MCF 10A (cell line): ENCODE measurements around the gene REXO1. TPM values are rescaled to one million over a fixed set of nuclear protein-coding genes. Genes with fewer than 3 reads are reported as not detected.

Source experiments
- BruUV-seq: library from RNA; stranded (reverse); fragments of 400-500 nt; replicated peaks from 2 replicates; lab custom pipeline; 2021; lab: Mats Ljungman, UMichigan
- CTCF ChIA-PET: fragments of 300-600 bp; sonication (Branson Sonifier 250); formaldehyde crosslinking; extraction: SDS; loops from one replicate; lab custom pipeline; 2021; ENCODE audit warnings: antibody characterized with exemption, inconsistent platforms; lab: Yijun Ruan, JAX
- POLR2A ChIA-PET: fragments of 300-600, 350-650 bp; sonication (Branson Sonifier 250); formaldehyde crosslinking; extraction: SDS; loops from one replicate; lab custom pipeline; 2020; ENCODE audit warnings: antibody characterized with exemption, inconsistent platforms; lab: Yijun Ruan, JAX
- DNase-seq: peaks from one replicate; pipeline ENCODE4 v3.0.0-alpha.2; 2018; ENCODE audit not compliant: unreplicated experiment
- H3K27ac Mint-ChIP-seq: one replicate; pipeline ENCODE4 v1.8.0; 2022; ENCODE audit warnings: mild to moderate bottlenecking, low read depth, mixed read lengths; ENCODE audit not compliant: unreplicated experiment
- H3K27me3 Mint-ChIP-seq: one replicate; pipeline ENCODE4 v1.8.0; 2022; ENCODE audit warnings: mixed read lengths; ENCODE audit not compliant: insufficient read depth, unreplicated experiment
- H3K36me3 Mint-ChIP-seq: one replicate; pipeline ENCODE4 v1.8.0; 2022; ENCODE audit warnings: mild to moderate bottlenecking, moderate library complexity, mixed read lengths; ENCODE audit not compliant: insufficient read depth, unreplicated experiment
- H3K4me1 Mint-ChIP-seq: one replicate; pipeline ENCODE4 v1.8.0; 2022; ENCODE audit warnings: mixed read lengths; ENCODE audit not compliant: insufficient read depth, unreplicated experiment
- H3K4me3 Mint-ChIP-seq: one replicate; pipeline ENCODE4 v1.8.0; 2022; ENCODE audit warnings: mild to moderate bottlenecking, moderate library complexity, mixed read lengths; ENCODE audit not compliant: unreplicated experiment
- H3K9me3 Mint-ChIP-seq: one replicate; pipeline ENCODE4 v1.8.0; 2022; ENCODE audit warnings: mixed read lengths; ENCODE audit not compliant: unreplicated experiment
- CTCF ChIP-seq: fragments of 200-600 bp; IDR thresholded peaks from one replicate; pipeline ENCODE4 v1.8.0; 2022; ENCODE audit warnings: antibody characterized with exemption, mild to moderate bottlenecking; ENCODE audit not compliant: unreplicated experiment
- intact Hi-C: fragments of 100-400 bp; cut with micrococcal nuclease; formaldehyde crosslinking; loops from 2 replicates; pipeline ENCODE4 v1.14.1; 2022
- total RNA-seq: library from RNA; stranded (reverse); gene quantifications from 2 replicates; pipeline ENCODE4 v1.2.3, GENCODE V29; 2022

Gene REXO1
- total RNA-seq, 1 experiment from 2014 or later = 36.4 TPM

GRCh38 chr19:1837625-1838105 lies 10.6 kb downstream of the REXO1 start:
- H3K4me1 Mint-ChIP-seq = no peaks in the 10 kb centered on the region
- no peak overlapping the region for H3K27ac Mint-ChIP-seq
- POLR2A ChIA-PET = no interaction called here
- H3K27me3 Mint-ChIP-seq = no peaks in the 10 kb centered on the region
- BruUV-seq = no TSS peak
- peaks cover 25% of the 10 kb centered on the region for H3K36me3 Mint-ChIP-seq
- no peaks in the 10 kb centered on the region for H3K9me3 Mint-ChIP-seq
- peak; percentile 93 for TF ChIP-seq CTCF
- DNase-seq = peak; percentile 41
- H3K4me3 Mint-ChIP-seq = no peak overlapping the region
- CTCF ChIA-PET = interaction anchor here (0.5 to 7.3 kb wide), 22 partner anchors 9 to 1859 kb away, joined by 3 to 57 read pairs (median 4); partner anchors contain the start of gene REXO1
- intact Hi-C loops = no loop called here

GRCh38 chr19:1837222-1837565 lies 11.1 kb downstream of the REXO1 start:
- no peak overlapping the region for H3K27ac Mint-ChIP-seq
- no peaks in the 10 kb centered on the region for H3K9me3 Mint-ChIP-seq
- POLR2A ChIA-PET = no interaction called here
- no peak for DNase-seq
- BruUV-seq = no TSS peak
- H3K4me1 Mint-ChIP-seq = no peaks in the 10 kb centered on the region
- no peaks in the 10 kb centered on the region for H3K27me3 Mint-ChIP-seq
- no peak for TF ChIP-seq CTCF
- intact Hi-C loops = no loop called here
- CTCF ChIA-PET = interaction anchor here (0.6 to 7.3 kb wide), 14 partner anchors 9 to 265 kb away, joined by 3 to 57 read pairs (median 4); no protein-coding TSS in a partner anchor
- peaks cover 27% of the 10 kb centered on the region for H3K36me3 Mint-ChIP-seq
- no peak overlapping the region for H3K4me3 Mint-ChIP-seq

GRCh38 chr19:1836458-1837221 lies 11.6 kb downstream of the REXO1 start:
- intact Hi-C loops = no loop called here
- no TSS peak for BruUV-seq
- no peak overlapping the region for H3K4me3 Mint-ChIP-seq
- no peak for TF ChIP-seq CTCF
- H3K36me3 Mint-ChIP-seq = peaks cover 22% of the 10 kb centered on the region
- no peak overlapping the region for H3K27ac Mint-ChIP-seq
- POLR2A ChIA-PET = no interaction called here
- no peak for DNase-seq
- H3K9me3 Mint-ChIP-seq = no peaks in the 10 kb centered on the region
- CTCF ChIA-PET = interaction anchor here (0.6 to 7.3 kb wide), 9 partner anchors 8 to 264 kb away, joined by 3 to 57 read pairs (median 5); no protein-coding TSS in a partner anchor
- H3K27me3 Mint-ChIP-seq = no peaks in the 10 kb centered on the region
- H3K4me1 Mint-ChIP-seq = no peaks in the 10 kb centered on the region

GRCh38 chr19:1833540-1833939 lies 14.7 kb downstream of the REXO1 start:
- H3K4me3 Mint-ChIP-seq = no peak overlapping the region
- ChIA-PET CTCF (interaction anchor here (0.5 kb wide), 1 partner anchor 10 kb away, joined by 6 read pairs; no protein-coding TSS in a partner anchor), POLR2A (interaction anchor here (0.6 kb wide), 1 partner anchor 301 kb away, joined by 3 read pairs; no protein-coding TSS in a partner anchor)
- no peaks in the 10 kb centered on the region for H3K9me3 Mint-ChIP-seq
- no TSS peak for BruUV-seq
- H3K36me3 Mint-ChIP-seq = peaks cover 27% of the 10 kb centered on the region
- H3K27ac Mint-ChIP-seq = no peak overlapping the region
- H3K27me3 Mint-ChIP-seq = no peaks in the 10 kb centered on the region
- intact Hi-C loops = no loop called here
- TF ChIP-seq CTCF = no peak
- H3K4me1 Mint-ChIP-seq = no peaks in the 10 kb centered on the region
- no peak for DNase-seq
